Vagina (tissue), 2 donors: ENCODE results near the gene STXBP3.

ENCODE experiments used
- POLR2A ChIP-seq, 2 donors: fragments of 450-650 bp; IDR thresholded peaks; one replicate each; pipeline ENCODE4 v1.6.1; 2017; ENCODE audit warnings: antibody characterized with exemption in 2 of 2, mild to moderate bottlenecking in 2 of 2, moderate library complexity in 2 of 2
- POLR2AphosphoS5 ChIP-seq, 2 donors: sonication (generic); formaldehyde crosslinking; IDR thresholded peaks; one replicate each; pipeline ENCODE4 v1.9.0; 2017; ENCODE audit warnings: antibody characterized with exemption in 2 of 2, mild to moderate bottlenecking in 2 of 2, low read depth in 1 of 2; ENCODE audit not compliant: insufficient read depth in 1 of 2
- TF ChIP-seq, protein P1 (sequence below), 3 experiments: fragments of 450-650 bp in 2 of 3; fragments of 200-600 bp in 1 of 3; sonication (generic) in 1 of 3; IDR thresholded peaks; one replicate each; pipeline ENCODE4 v1.5.1; 2017 to 2019; ENCODE audit warnings: antibody characterized with exemption in 3 of 3, mild to moderate bottlenecking in 2 of 3, moderate library complexity in 2 of 3

GRCh38 chr1:108701176-108701849 lies 45.2 kb upstream of the STXBP3 start:
- TF ChIP-seq, protein P1, sequence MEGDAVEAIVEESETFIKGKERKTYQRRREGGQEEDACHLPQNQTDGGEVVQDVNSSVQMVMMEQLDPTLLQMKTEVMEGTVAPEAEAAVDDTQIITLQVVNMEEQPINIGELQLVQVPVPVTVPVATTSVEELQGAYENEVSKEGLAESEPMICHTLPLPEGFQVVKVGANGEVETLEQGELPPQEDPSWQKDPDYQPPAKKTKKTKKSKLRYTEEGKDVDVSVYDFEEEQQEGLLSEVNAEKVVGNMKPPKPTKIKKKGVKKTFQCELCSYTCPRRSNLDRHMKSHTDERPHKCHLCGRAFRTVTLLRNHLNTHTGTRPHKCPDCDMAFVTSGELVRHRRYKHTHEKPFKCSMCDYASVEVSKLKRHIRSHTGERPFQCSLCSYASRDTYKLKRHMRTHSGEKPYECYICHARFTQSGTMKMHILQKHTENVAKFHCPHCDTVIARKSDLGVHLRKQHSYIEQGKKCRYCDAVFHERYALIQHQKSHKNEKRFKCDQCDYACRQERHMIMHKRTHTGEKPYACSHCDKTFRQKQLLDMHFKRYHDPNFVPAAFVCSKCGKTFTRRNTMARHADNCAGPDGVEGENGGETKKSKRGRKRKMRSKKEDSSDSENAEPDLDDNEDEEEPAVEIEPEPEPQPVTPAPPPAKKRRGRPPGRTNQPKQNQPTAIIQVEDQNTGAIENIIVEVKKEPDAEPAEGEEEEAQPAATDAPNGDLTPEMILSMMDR (IDR thresholded peaks at IDR 0.05), result no peak
- TF ChIP-seq POLR2A (IDR thresholded peaks at IDR 0.05), result no peak
- no peak for TF ChIP-seq POLR2AphosphoS5 (IDR thresholded peaks at IDR 0.05; ENCODE audit: insufficient read depth in 1 of 2, low read depth in 1 of 2)
